Body of pancreas (tissue), 4 donors: ENCODE results near the gene COL18A1.

Experiments used
- CTCF ChIP-seq, 7 experiments: fragments of 450-650 bp in 4 of 7; fragments of 200-600 bp in 3 of 7; sonication (generic) in 3 of 7; IDR thresholded peaks; one replicate each; pipeline ENCODE4 v1.5.1; 2016 to 2019; ENCODE audit warnings: antibody characterized with exemption in 7 of 7
- POLR2A ChIP-seq, 3 donors: fragments of 450-650 bp; IDR thresholded peaks; one replicate each; pipeline ENCODE4 v1.6.1; 2016; ENCODE audit warnings: antibody characterized with exemption in 3 of 3, mild to moderate bottlenecking in 2 of 3

GRCh38 chr21:45371081-45371480 is 33.9 kb upstream of the COL18A1 start:
- TF ChIP-seq POLR2A (IDR thresholded peaks at IDR 0.05) (no peak), CTCF (IDR thresholded peaks at IDR 0.05) (no peak)
